NAMALWA (cell line): Measurements from ENCODE around the gene ADGRE3.

Experiments used
- DNase-seq: peaks from one replicate; pipeline ENCODE4 v3.0.0-alpha.2; 2015; ENCODE audit warnings: low spot score

ADGRE3 gene, protein sequence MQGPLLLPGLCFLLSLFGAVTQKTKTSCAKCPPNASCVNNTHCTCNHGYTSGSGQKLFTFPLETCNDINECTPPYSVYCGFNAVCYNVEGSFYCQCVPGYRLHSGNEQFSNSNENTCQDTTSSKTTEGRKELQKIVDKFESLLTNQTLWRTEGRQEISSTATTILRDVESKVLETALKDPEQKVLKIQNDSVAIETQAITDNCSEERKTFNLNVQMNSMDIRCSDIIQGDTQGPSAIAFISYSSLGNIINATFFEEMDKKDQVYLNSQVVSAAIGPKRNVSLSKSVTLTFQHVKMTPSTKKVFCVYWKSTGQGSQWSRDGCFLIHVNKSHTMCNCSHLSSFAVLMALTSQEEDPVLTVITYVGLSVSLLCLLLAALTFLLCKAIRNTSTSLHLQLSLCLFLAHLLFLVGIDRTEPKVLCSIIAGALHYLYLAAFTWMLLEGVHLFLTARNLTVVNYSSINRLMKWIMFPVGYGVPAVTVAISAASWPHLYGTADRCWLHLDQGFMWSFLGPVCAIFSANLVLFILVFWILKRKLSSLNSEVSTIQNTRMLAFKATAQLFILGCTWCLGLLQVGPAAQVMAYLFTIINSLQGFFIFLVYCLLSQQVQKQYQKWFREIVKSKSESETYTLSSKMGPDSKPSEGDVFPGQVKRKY

DNA sequence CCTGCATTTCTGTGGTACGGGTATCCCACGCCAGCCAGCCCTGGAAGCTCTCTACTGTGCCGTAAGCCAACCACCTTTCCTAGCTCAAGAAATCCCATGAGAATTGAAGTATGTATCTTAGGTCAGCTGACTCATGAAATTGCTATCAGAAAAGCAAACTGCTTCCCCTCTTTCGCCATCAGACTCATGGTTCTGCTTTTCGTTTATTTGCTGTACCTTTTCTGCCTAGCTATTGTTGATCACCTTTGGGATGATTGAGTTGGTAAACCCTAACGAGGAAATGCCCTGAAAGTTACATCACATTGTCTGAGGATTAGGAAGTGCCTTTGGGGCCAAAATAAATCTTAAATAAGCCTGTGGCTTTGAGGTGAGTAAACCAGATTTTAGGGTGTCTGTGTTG, at the start of gene ADGRE3:
ADGRE3 (minus strand) TSS at position 81 of the 400 bp plus-strand sequence; CDS start at position 7, 74 bp downstream.
- DNase-seq = no peak

DNA sequence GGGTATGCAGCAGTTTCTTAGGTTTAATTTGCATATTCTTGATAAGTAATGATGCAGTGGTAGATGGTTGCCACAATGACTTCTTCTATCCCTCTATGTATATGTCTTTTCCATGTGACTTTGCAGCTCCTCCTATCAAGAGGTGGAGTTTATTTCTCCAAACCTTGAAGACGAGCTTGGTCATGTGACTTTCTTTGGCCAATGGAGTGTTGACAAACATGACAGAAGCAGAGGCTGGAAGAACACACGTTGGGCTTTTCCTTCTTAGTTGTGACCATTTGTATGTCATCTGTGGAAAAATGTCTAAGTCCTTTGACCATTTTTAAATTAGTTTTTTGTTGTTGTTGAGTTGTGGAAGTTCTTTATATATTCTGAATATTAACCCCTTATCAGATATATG, 47.5 kb upstream of the ADGRE3 start:
- peak; percentile 24 for DNase-seq

DNA sequence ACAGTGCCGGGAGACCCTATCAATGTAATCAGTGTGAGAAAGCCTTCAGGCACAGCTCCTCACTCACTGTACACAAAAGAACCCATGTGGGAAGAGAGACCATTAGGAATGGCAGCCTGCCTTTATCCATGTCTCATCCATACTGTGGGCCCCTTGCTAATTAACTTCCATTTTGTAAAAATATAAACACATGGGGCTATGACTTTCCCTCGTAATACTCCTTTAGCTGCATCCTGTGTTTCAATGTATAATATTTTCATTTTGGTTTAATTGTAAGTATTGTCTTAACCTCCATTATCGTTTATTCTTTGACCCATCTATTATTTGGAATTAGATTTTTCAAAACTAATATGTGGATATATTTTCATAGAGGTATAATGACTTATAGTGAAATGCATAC, 44.5 kb upstream of the ADGRE3 start:
- DNase-seq = no peak

DNA sequence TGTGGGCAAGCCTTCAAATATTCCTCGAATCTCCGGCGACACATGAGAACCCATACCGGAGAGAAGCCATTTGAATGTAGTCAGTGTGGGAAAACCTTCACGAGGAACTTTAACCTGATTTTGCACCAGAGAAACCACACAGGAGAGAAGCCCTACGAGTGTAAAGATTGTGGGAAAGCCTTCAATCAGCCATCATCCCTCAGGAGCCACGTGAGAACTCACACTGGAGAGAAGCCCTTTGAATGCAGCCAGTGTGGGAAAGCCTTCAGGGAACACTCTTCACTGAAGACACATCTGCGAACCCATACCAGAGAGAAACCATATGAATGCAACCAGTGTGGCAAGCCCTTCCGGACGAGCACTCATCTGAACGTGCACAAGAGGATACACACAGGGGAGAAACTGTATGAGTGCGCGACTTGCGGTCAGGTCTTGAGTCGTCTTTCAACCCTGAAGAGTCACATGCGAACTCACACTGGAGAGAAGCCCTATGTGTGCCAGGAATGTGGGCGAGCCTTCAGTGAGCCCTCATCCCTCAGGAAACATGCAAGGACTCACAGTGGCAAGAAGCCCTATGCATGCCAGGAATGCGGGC, 44.0 kb upstream of the ADGRE3 start:
- no peak for DNase-seq

DNA sequence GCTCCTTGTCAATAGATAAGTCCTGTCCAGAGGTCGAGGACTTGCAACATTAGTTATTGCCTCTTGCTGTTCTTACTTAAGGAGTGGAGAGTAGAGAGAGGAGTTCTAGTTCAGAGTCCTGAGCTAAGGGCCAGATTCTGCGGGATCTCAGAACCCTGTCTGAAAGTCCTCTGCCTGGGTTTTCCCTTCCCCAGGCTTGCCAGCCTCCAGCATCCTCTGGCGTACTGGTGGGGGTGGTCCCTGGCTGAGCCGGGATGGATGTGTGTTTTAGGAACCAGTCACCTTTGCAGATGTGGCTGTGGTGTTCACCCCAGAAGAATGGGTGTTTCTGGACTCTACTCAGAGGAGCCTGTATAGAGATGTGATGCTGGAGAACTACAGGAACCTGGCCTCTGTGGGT, 41.2 kb upstream of the ADGRE3 start:
- DNase-seq = no peak

DNA sequence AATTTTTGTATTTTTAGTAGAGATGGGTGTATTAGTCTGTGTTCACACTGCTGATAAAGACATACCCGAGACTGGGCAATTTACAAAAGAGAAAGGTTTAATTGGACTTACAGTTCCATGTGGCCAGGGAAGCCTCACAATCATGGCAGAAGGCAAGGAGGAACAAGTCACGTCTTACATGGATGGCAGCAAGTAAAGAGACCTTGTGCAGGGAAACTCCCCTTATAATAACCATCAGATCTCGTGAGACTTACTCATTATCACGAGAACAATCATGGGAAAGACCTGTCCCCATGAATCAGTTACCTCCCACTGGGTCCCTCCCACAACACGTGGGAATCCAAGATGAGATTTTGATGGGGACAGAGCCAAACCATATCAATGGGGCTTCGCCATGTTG, 29.8 kb upstream of the ADGRE3 start:
- no peak for DNase-seq

DNA sequence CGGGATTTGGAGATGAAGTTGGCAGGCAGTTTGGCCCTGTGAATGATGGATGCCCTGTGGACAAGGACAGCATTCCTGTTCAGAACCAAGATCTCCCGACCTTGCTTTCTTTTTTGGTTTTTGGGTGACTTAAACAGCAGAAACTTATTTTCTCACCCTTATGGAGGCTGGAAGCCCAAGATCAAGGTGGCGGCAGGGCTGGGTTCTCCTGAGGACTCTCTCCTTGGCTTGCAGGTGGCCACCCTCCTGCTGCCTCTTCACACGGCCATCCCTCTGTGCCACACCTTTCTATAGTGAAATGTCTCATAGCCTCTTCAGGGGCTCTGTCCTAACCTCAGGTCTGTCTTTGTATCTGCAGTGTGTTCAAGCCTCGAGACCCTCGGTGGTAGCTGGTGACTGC, 29.2 kb upstream of the ADGRE3 start:
- DNase-seq = no peak

DNA sequence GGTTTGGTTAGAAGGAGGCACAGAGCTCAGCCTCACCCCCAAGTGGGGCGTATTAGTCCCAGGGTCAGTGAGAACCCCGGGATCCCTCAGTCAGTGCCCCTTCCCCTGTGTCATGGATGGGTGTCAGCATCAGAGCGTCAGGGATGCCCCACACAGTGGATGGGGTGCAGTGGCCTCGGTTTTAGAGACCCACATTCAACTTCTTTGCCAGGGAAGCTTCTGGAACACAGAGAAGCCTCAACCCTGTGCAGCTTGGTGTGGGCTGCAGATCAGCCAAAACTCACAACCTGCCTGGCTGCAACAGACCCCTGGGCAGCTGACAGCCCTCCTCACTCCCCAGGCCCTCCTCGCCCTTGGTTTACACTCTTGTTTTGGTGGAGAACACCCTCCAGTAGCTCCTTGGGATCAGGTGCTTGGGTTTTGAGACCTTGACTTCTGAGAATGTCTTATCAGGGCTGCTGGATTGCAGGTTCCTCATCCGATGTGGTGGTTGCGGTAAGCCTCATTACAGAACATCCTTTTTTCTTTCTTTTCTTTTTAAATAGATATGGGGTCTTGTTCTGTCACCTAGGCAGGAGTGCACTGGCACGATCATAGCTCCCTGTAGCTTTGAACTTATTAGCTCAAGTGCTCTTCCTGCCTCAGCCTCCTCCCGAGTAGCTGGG, 26.2 kb upstream of the ADGRE3 start:
- no peak for DNase-seq

DNA sequence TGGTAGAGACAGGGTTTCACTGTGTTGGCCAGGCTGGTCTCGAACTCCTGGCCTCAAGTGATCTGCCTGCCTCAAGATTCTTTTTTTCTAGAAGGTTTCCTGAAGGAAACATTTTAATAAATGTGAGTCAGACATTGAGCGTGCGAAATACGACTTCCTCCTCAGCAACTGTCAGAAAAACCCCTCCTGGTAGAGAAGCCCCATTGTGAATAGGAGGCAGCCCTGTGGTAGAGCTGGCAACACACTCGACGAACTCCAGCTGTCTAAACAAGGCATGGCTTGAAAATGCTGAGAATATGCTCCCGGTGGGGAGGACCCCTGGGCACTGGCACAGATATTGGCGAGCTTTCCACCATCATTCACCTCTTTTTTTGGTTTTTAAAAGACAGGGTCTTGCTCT, 25.0 kb upstream of the ADGRE3 start:
- DNase-seq = no peak

DNA sequence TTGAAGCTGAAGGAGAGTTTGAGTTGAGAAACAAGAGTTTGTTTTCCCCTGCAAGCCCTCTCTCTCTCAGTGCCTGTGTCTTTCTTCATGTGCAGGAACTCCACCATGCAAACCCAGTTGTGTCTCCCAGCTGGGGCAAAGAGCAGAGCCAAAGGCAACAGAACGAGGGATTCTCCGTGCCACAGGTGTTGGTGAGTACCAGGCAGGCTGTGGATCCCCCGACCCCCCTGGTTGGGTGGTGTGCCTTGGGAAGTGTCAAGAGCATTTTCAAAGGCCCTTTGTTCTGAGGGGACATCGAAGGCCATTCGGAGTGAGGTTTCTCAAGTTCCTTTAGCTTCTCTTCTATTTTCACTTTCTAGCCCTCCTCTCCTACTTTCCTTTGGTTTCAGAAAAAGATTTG, 20.8 kb upstream of the ADGRE3 start:
- no peak for DNase-seq

DNA sequence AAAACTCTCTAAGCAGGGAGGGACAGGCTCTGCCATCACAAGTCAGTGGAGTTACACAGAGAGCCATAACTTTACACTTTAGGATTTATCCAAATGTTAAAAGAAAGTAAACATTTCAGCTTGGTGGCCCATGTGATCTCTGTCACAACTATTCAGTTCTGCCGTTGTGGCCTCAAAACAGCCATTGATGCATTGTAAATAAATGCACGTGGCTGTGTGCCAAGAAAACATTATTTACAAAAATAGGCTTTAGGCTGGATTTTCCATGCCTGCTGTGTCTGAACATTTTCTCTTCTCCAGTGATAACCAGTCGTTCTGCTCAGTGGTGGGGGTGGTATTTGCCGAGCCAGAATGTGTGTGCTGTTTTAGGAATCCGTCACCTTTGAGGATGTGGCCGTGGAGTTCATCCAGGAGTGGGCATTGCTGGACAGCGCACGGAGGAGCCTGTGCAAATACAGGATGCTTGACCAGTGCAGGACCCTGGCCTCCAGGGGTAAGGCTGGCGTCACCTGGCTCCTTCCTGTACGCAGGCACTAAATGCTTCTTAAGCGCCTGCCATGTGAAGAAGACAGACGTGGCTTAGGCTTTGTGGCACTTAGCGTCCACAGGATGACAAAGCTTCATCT, 20.1 kb upstream of the ADGRE3 start:
- DNase-seq = no peak

DNA sequence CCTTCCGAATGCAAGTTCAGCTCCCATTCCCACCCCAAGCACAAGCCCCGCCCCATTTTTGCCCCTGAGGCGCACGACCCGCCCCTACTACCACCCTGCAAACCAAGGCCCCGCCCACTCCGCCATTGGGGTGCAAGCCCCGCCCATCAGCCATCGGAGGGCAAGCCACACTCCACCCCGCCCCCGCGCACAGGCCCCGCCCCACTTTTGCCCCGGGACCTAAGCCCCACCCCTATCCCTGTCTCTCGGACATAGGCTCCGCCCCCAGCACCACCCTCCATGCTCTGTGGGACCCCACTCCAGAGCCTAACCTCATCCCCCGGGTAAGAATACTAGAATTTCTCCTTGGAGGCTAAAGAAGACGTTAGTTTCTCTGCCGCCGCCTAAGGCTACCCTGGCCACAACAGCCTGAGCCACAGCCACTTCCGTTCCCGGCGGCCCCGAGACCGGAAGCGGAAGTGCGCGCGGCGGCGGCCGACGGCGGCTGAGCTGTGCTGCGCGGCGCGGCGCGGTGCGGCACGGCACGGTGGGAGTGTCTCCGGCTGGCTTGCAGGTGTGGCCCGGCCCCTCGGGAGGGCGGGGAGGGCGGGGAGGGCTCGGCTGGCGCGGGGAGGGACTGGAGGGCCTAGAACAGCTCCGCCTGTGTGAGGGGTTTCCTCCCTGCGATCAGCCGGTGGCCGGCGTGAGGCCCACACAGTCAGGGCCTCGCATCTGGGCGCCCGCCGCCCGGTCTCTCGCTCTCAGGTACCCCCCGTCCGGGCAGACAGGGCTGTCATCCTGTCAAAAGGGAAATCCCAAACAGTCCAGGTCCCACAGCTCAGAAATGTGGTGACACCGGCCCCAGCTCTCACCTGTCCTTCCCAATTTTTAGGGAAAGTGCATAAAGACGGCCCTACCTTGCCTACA, 15.2 kb upstream of the ADGRE3 start, which contains the start of gene ZNF333:
ZNF333 (plus strand) TSS at position 451 of the 906 bp plus-strand sequence. CDS start 3,444 bp downstream, outside the sequence.
- DNase-seq = peak; percentile 93

DNA sequence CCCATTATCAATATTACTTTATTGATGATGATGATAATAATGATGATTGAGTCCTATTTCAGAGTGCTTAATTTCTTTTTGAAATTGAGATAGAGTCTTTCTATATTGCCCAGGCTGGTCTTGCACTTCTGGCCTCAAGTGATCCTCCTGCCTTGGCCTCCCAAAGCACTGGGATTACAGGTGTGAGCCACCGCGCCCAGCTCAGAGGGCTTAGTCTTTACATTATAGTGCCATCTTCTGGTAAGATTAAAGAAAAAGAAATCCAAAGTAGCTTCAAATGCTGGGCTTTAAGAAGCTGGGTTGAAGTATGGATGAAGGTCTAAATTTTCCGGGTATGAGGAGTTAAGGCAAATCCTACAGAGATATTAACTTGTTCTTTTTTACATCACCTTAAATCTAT, 11.8 kb upstream of the ADGRE3 start:
- peak; percentile 53 for DNase-seq

DNA sequence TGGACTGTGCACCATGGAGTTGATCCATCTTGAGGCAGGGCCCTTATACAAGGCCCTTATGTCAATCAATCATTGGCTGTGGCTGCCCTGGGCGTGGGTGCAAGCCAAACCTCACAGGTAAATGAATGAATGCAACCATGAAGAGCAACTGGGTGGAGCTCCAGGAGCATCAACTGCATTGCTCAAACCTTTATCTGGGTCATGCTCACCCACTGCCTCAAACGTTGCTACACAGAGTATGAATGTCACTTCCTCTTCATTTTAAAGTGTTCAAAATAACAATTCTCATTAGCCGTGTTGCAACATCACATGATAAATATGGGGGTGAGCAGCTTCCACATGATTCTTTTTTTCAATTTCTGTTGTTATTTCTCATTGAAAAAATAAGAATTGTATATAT, 8.8 kb upstream of the ADGRE3 start:
- no peak for DNase-seq

DNA sequence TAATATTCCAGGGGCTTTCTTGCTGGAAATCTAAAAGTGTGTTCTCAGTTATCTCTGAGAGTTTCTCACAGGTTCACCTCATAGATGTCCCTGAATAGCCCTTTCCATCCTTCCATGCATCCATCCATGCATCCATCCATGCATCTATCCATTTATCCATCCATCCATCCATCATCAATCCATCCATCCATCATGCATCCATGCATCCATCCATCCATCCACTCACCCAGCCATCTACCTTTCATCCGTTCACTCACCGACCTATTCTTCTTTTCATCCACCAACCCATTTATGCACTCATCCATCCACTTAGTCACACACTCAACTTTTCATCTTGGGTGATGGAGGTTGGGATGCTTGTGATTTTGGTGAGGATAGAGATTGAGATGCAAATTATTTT, 7.4 kb upstream of the ADGRE3 start:
- DNase-seq = no peak

DNA sequence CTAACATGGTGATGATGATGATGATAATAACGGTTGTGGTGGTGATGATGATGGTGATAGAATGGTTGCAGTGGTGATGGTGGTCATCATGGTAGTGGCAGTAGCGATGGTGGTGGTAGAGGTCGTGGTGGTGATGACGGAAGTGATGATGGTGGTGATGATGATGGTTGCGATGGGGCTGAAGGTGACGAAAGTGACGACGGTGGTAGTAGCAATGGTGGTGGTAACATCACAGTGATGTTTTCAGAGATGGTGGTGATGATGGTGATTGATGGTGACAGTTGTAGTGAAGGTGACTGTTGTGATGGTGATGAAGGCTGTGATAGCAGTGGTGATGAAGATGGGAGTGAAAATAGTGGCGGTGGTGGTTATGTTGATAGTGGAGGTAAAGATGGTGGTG, 3.6 kb upstream of the ADGRE3 start:
- no peak for DNase-seq

DNA sequence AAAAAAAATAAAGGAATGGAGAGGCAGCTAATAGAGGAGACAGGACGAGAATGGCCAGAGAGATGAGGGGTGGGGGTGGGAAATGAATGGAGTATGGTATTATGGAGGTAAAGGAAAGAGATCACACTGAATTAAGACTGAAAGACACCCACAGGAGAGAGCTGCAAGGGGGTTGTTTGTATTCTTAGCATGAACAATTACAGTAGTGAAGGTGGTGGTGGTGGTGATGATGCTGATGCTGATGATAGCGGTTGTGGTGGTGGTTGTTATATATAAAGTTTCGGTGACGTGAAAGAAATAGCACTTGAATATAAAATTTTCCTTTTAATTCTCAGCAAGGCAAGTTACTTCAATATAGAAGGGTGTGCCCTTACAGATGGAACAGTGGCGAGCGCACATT, 2.8 kb upstream of the ADGRE3 start:
- no peak for DNase-seq

DNA sequence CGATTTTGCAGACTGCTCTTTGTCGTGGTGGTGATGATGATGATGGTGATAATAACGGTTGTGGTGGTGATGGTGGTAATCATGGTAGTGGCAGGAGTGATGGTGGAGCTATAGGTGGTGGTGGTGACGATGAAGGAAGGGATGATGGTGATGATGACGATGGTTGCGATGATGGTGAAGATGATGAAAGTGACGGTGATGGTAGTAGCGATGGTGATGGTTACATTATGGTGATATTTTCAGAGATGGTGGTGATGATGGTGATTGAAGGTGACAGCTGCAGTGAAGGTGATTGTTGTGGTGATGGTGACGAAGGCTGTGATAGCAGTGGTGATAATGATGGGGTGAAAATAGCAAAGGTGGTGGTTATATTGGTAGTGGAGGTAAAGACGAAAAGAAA, 2.1 kb upstream of the ADGRE3 start:
- no peak for DNase-seq

DNA sequence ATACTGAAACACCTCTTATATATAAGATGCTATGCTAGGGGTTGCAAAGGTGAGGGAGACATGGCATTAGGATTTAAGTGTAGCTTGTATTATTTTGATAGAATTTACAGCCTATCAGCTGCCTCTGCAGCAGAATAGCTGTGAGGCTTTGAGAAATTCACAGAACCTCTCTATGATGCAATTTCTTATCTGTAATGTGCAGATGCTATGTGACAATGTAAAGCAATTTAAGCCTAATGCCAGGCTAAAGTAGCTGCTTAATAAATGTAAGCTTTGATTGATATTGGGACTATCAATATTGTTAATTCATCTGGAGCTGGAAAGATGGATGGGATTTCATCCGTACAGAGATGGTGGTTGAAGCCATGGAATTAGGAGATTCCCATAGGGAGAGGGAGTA, 1.6 kb downstream of the ADGRE3 start:
- no peak for DNase-seq

DNA sequence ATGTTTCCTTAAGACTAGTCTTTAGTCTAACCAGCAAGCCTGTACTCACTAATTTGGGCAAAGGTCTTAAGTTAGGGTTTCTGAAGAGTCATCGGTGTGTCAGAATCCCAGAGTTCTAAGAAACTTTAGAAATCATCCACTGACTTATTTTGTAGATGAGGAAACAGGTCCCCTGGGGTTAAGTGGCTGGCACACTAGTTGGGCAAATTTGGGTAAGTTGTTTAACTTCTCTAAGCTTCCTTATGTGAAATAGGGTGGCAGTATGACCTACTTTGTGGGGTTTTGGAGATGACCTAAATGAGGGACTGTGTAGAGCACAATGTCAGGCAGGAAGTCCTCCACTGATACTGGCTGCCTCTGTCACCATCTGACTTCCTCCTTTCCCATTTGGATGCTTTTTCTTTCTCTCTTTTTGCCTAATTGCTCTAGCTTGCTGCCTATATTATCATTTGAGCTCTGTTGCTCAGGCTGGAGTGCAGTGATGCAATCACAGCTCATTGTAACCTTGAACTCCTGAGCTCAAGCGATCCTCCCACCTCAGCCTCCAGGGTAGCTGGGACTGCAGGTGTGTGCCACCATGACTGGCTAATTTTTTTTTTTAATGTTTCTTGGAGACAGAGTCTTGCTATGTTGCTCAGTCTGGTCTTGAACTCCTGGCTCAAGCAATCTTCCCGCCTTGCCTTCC, 2.3 kb downstream of the ADGRE3 start:
- DNase-seq = no peak

DNA sequence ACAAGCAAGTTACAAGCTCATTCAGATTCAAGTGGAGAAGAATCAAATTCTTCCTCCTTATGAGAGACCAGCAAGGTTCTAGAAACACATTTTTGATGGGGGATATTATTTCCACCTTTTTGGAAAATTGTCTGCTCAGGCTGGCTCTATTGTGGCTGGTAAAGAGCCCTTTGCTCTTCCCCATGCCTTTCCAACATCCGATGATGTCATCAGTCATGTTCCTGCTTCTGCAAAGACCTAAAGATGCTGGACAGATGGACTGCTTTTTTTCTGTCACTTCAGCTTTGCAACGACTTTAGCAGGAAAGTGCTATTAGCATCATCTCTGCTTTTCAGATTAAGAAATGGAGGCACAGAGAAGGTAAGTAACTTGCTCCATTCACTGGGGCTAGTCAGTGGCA, 4.2 kb downstream of the ADGRE3 start:
- DNase-seq = no peak
